Activated naive CD4-positive, alpha-beta T cell treated with anti-CD3 and anti-CD28 coated beads for 36 hours (primary cell): Measurements from ENCODE around the gene ARL8B. TPM values are rescaled to one million over a fixed set of nuclear protein-coding genes. Genes with fewer than 3 reads are reported as not detected.
"Not testable (repeated sequence)": the region's sequence is repeated elsewhere in the genome, so short reads cannot be mapped to it uniquely, and the experiment has no call there.

Source experiments
- CTCF ChIA-PET: fragments of 350-600 bp; sonication (Branson Sonifier 250); formaldehyde crosslinking; loops from one replicate; lab custom pipeline; 2021; ENCODE audit warnings: antibody characterized with exemption; lab: Charles Lee
- DNase-seq: peaks from one replicate; pipeline ENCODE4 v3.0.0-alpha.2; 2020
- H3K27ac Mint-ChIP-seq: one replicate; pipeline ENCODE4 v1.8.0; 2021; ENCODE audit warnings: mild to moderate bottlenecking, mixed read lengths
- H3K27me3 Mint-ChIP-seq: one replicate; pipeline ENCODE4 v1.8.0; 2021; ENCODE audit warnings: low read depth, mixed read lengths
- H3K36me3 Mint-ChIP-seq: one replicate; pipeline ENCODE4 v1.8.0; 2021; ENCODE audit warnings: low read depth, mixed read lengths
- H3K4me1 Mint-ChIP-seq: one replicate; pipeline ENCODE4 v1.8.0; 2021; ENCODE audit warnings: low read depth, mixed read lengths
- H3K4me3 Mint-ChIP-seq: one replicate; pipeline ENCODE4 v1.8.0; 2021; ENCODE audit warnings: mild to moderate bottlenecking, moderate library complexity, mixed read lengths
- H3K9me3 Mint-ChIP-seq: one replicate; pipeline ENCODE4 v1.8.0; 2021; ENCODE audit warnings: mixed read lengths
- intact Hi-C: fragments of 100-400 bp; cut with micrococcal nuclease; formaldehyde crosslinking; loops from one replicate; pipeline ENCODE4 v1.15.1; 2023
- total RNA-seq, 2 experiments: library from RNA; stranded (reverse); gene quantifications; one replicate each; pipeline ENCODE4 v1.2.3, GENCODE V29; 2021

The ARL8B gene
- total RNA-seq, 2 experiments from 2014 or later, result 38.4 to 39.3 TPM

- intact Hi-C loops, H3K27ac Mint-ChIP-seq, CTCF ChIA-PET, H3K9me3 Mint-ChIP-seq, H3K27me3 Mint-ChIP-seq, DNase-seq, H3K4me3 Mint-ChIP-seq, H3K36me3 Mint-ChIP-seq: not testable (repeated sequence)
- H3K4me1 Mint-ChIP-seq, result peaks cover 19% of the 10 kb centered on the region
These were observed 61.6 kb downstream of the ARL8B start for GRCh38 chr3:5183714-5184113.

GRCh38 chr3:5184499-5184898 is 62.4 kb downstream of the ARL8B start:
- no peaks in the 10 kb centered on the region for H3K9me3 Mint-ChIP-seq
- no peak overlapping the region for H3K4me3 Mint-ChIP-seq
- peaks cover 16% of the 10 kb centered on the region for H3K36me3 Mint-ChIP-seq
- intact Hi-C loops, result no loop called here
- no peaks in the 10 kb centered on the region for H3K27me3 Mint-ChIP-seq
- peaks cover 19% of the 10 kb centered on the region for H3K4me1 Mint-ChIP-seq
- DNase-seq, result no peak
- CTCF ChIA-PET, result interaction anchor here (0.6 kb wide), 1 partner anchor 9 kb away, joined by 3 read pairs; no protein-coding TSS in a partner anchor
- peak overlapping the region; percentile 26 for H3K27ac Mint-ChIP-seq

- CTCF ChIA-PET, result interaction anchor here (0.6 to 1.6 kb wide), 3 partner anchors 8 to 127 kb away, joined by 3 to 6 read pairs (median 3); no protein-coding TSS in a partner anchor
- H3K4me1 Mint-ChIP-seq, result peaks cover 19% of the 10 kb centered on the region
- H3K27ac Mint-ChIP-seq, result no peak overlapping the region
- no peaks in the 10 kb centered on the region for H3K9me3 Mint-ChIP-seq
- DNase-seq, result no peak
- intact Hi-C loops, result loop anchor here (5.0 kb wide), 1 partner anchor 883 kb away; the partner anchor contains the start of gene SETMAR
- no peaks in the 10 kb centered on the region for H3K27me3 Mint-ChIP-seq
- no peak overlapping the region for H3K4me3 Mint-ChIP-seq
- peaks cover 21% of the 10 kb centered on the region for H3K36me3 Mint-ChIP-seq
These were observed 63.1 kb downstream of the ARL8B start for GRCh38 chr3:5185093-5185673.

GRCh38 chr3:5186089-5186857 is 64.2 kb downstream of the ARL8B start:
- Mint-ChIP-seq H3K36me3 (peaks cover 25% of the 10 kb centered on the region), H3K4me1 (peaks cover 19% of the 10 kb centered on the region), H3K27ac (no peak overlapping the region), H3K9me3 (no peaks in the 10 kb centered on the region), H3K27me3 (no peaks in the 10 kb centered on the region), H3K4me3 (peak overlapping the region; percentile 96)
- CTCF ChIA-PET, result interaction anchor here (0.6 to 2.6 kb wide), 4 partner anchors 11 to 128 kb away, joined by 3 to 13 read pairs (median 4); no protein-coding TSS in a partner anchor
- no peak for DNase-seq
- intact Hi-C loops, result loop anchor here (2.0 to 5.0 kb wide), 2 partner anchors 693 to 884 kb away; partner anchors contain the start of genes ITPR1 and SETMAR

- H3K4me3 Mint-ChIP-seq, result peak overlapping the region; percentile 96
- intact Hi-C loops, result loop anchor here (1.0 to 5.0 kb wide), 8 partner anchors 10 to 885 kb away; partner anchors contain the start of genes ARL8B, ITPR1 and SETMAR
- no peaks in the 10 kb centered on the region for H3K9me3 Mint-ChIP-seq
- DNase-seq, result no peak
- H3K36me3 Mint-ChIP-seq, result peaks cover 28% of the 10 kb centered on the region
- peak overlapping the region; percentile 91 for H3K27ac Mint-ChIP-seq
- H3K4me1 Mint-ChIP-seq, result peaks cover 21% of the 10 kb centered on the region
- H3K27me3 Mint-ChIP-seq, result no peaks in the 10 kb centered on the region
- CTCF ChIA-PET, result interaction anchor here (2.6 kb wide), 1 partner anchor 10 kb away, joined by 13 read pairs; no protein-coding TSS in a partner anchor
These were observed 64.7 kb downstream of the ARL8B start for GRCh38 chr3:5186858-5187155.

- CTCF ChIA-PET, result interaction anchor here (1.1 to 2.6 kb wide), 2 partner anchors 10 to 160 kb away, joined by 3 to 13 read pairs; no protein-coding TSS in a partner anchor
- Mint-ChIP-seq H3K27me3 (no peaks in the 10 kb centered on the region), H3K27ac (peak within 1 kb of the TSS; percentile 99), H3K4me1 (peaks cover 27% of the 10 kb centered on the region), H3K9me3 (no peaks in the 10 kb centered on the region), H3K4me3 (peak within 1 kb of the TSS; percentile 96), H3K36me3 (peaks cover 30% of the 10 kb centered on the region)
- intact Hi-C loops, result loop anchor here (1.0 to 5.0 kb wide), 8 partner anchors 10 to 885 kb away; partner anchors contain the start of genes ARL8B, ITPR1 and SETMAR
- peak; percentile 95 for DNase-seq
These were observed 65.2 kb downstream of the ARL8B start, which contains the start of gene EDEM1 for GRCh38 chr3:5187156-5187919. TSS of gene EDEM1 (plus strand) at chr3:5187707. CDS start at chr3:5187806, 99 bp downstream.

- Mint-ChIP-seq H3K4me1 (peaks cover 33% of the 10 kb centered on the region), H3K9me3 (no peaks in the 10 kb centered on the region), H3K27me3 (no peaks in the 10 kb centered on the region), H3K4me3 (peak overlapping the region; percentile 96), H3K36me3 (peaks cover 36% of the 10 kb centered on the region), H3K27ac (peak overlapping the region; percentile 99)
- intact Hi-C loops, result loop anchor here (1.0 to 5.0 kb wide), 8 partner anchors 9 to 886 kb away; partner anchors contain the start of genes ARL8B, ITPR1 and SETMAR
- CTCF ChIA-PET, result interaction anchor here (1.1 to 2.6 kb wide), 2 partner anchors 9 to 160 kb away, joined by 3 to 13 read pairs; no protein-coding TSS in a partner anchor
- DNase-seq, result peak; percentile 46
These were observed 65.9 kb downstream of the ARL8B start for GRCh38 chr3:5187920-5188418.

GRCh38 chr3:5188419-5189221 is 66.5 kb downstream of the ARL8B start:
- Mint-ChIP-seq H3K36me3 (peaks cover 40% of the 10 kb centered on the region), H3K9me3 (no peaks in the 10 kb centered on the region), H3K27me3 (no peaks in the 10 kb centered on the region), H3K4me3 (peak overlapping the region; percentile 88), H3K27ac (peak overlapping the region; percentile 99), H3K4me1 (peaks cover 38% of the 10 kb centered on the region)
- CTCF ChIA-PET, result interaction anchor here (1.1 to 2.6 kb wide), 3 partner anchors 8 to 161 kb away, joined by 3 to 13 read pairs (median 3); no protein-coding TSS in a partner anchor
- peak; percentile 61 for DNase-seq
- intact Hi-C loops, result loop anchor here (5.0 kb wide), 1 partner anchor 886 kb away; the partner anchor contains the start of gene SETMAR

- H3K4me3 Mint-ChIP-seq, result peak overlapping the region; percentile 88
- no peaks in the 10 kb centered on the region for H3K27me3 Mint-ChIP-seq
- H3K27ac Mint-ChIP-seq, result peak overlapping the region; percentile 99
- peaks cover 55% of the 10 kb centered on the region for H3K36me3 Mint-ChIP-seq
- DNase-seq, result peak; percentile 65
- intact Hi-C loops, result loop anchor here (1.0 to 10.0 kb wide), 3 partner anchors 64 to 765 kb away; no protein-coding TSS in a partner anchor
- H3K4me1 Mint-ChIP-seq, result peaks cover 55% of the 10 kb centered on the region
- H3K9me3 Mint-ChIP-seq, result no peaks in the 10 kb centered on the region
- CTCF ChIA-PET, result interaction anchor here (0.7 kb wide), 1 partner anchor 167 kb away, joined by 3 read pairs; no protein-coding TSS in a partner anchor
These were observed 68.2 kb downstream of the ARL8B start for GRCh38 chr3:5190147-5190791.

GRCh38 chr3:5191555-5192304 is 69.6 kb downstream of the ARL8B start:
- DNase-seq, result no peak
- H3K27me3 Mint-ChIP-seq, result no peaks in the 10 kb centered on the region
- intact Hi-C loops, result loop anchor here (1.0 to 10.0 kb wide), 3 partner anchors 143 to 767 kb away; no protein-coding TSS in a partner anchor
- peaks cover 61% of the 10 kb centered on the region for H3K4me1 Mint-ChIP-seq
- peak overlapping the region; percentile 71 for H3K4me3 Mint-ChIP-seq
- H3K36me3 Mint-ChIP-seq, result peaks cover 66% of the 10 kb centered on the region
- peak overlapping the region; percentile 98 for H3K27ac Mint-ChIP-seq
- CTCF ChIA-PET, result interaction anchor here (0.7 to 7.6 kb wide), 6 partner anchors 9 to 522 kb away, joined by 3 to 54 read pairs (median 4); partner anchors contain the start of gene ARL8B
- no peaks in the 10 kb centered on the region for H3K9me3 Mint-ChIP-seq
